H9 (cell line): ENCODE measurements around the gene DPP6. TPM values are rescaled to one million over a fixed set of nuclear protein-coding genes. Genes with fewer than 3 reads are reported as not detected.

Experiments
- DNase-seq: peaks from one replicate; pipeline ENCODE4 v3.0.0-alpha.2; 2017
- H2AFZ ChIP-seq: one replicate; pipeline ENCODE4 v1.6.1; 2013; ENCODE audit warnings: mild to moderate bottlenecking, low read length, control low read depth, moderate library complexity
- H2AK5ac ChIP-seq: 2 replicates; pipeline ENCODE4 v1.6.1; 2013; ENCODE audit warnings: low read length, control low read depth, mixed read lengths; ENCODE audit not compliant: insufficient read length
- H2BK120ac ChIP-seq: one replicate; pipeline ENCODE4 v1.6.1; 2013; ENCODE audit warnings: low read depth, mild to moderate bottlenecking, low read length, control low read depth, inconsistent platforms; ENCODE audit not compliant: poor library complexity, severe bottlenecking
- H2BK12ac ChIP-seq: 2 replicates; pipeline ENCODE4 v1.6.1; 2013; ENCODE audit warnings: low read length, control low read depth, mixed read lengths, low read depth; ENCODE audit not compliant: insufficient read length
- H2BK15ac ChIP-seq: 2 replicates; pipeline ENCODE4 v1.6.1; 2013; ENCODE audit warnings: low read depth, low read length, control low read depth
- H2BK20ac ChIP-seq: one replicate; pipeline ENCODE4 v1.6.1; 2013; ENCODE audit warnings: low read depth, mild to moderate bottlenecking, low read length, control low read depth, inconsistent platforms; ENCODE audit not compliant: poor library complexity, severe bottlenecking
- H2BK5ac ChIP-seq: 2 replicates; pipeline ENCODE4 v1.6.1; 2013; ENCODE audit warnings: low read length, control low read depth, mixed read lengths; ENCODE audit not compliant: insufficient read length
- H3K14ac ChIP-seq: 2 replicates; pipeline ENCODE4 v1.6.1; 2013; ENCODE audit warnings: low read length, control low read depth; ENCODE audit not compliant: insufficient read depth
- H3K18ac ChIP-seq: 2 replicates; pipeline ENCODE4 v1.6.1; 2013; ENCODE audit warnings: low read depth, mild to moderate bottlenecking, mixed read lengths, low read length, control low read depth; ENCODE audit not compliant: insufficient read length
- H3K23ac ChIP-seq: 2 replicates; pipeline ENCODE4 v1.6.1; 2013; ENCODE audit warnings: low read length, control low read depth, mixed read lengths, low read depth; ENCODE audit not compliant: insufficient read length
- H3K23me2 ChIP-seq: 2 replicates; pipeline ENCODE4 v1.6.1; 2013; ENCODE audit warnings: low read depth, mild to moderate bottlenecking, mixed read lengths, low read length, control low read depth; ENCODE audit not compliant: insufficient read length, poor library complexity, severe bottlenecking
- H3K27ac ChIP-seq: 2 replicates; pipeline ENCODE4 v1.5.1; 2013; ENCODE audit warnings: low read length, control low read depth, mixed read lengths, low read depth; ENCODE audit not compliant: insufficient read length
- H3K27me3 ChIP-seq: 2 replicates; pipeline ENCODE4 v1.6.1; 2013; ENCODE audit warnings: low read length, control low read depth, inconsistent platforms; ENCODE audit not compliant: insufficient read depth
- H3K4ac ChIP-seq: 2 replicates; pipeline ENCODE4 v1.6.1; 2013; ENCODE audit warnings: low read depth, mild to moderate bottlenecking, control low read depth, inconsistent platforms, low read length, moderate library complexity
- H3K4me1 ChIP-seq: 2 replicates; pipeline ENCODE4 v1.6.1; 2013; ENCODE audit warnings: low read length, control low read depth, inconsistent platforms; ENCODE audit not compliant: insufficient read depth
- H3K4me2 ChIP-seq: 2 replicates; pipeline ENCODE4 v1.6.1; 2013; ENCODE audit warnings: low read length, control low read depth, mixed read lengths; ENCODE audit not compliant: insufficient read length, insufficient read depth
- H3K56ac ChIP-seq: 2 replicates; pipeline ENCODE4 v1.6.1; 2013; ENCODE audit warnings: low read depth, mild to moderate bottlenecking, mixed read lengths, low read length, control low read depth; ENCODE audit not compliant: insufficient read length
- H3K79me1 ChIP-seq: 2 replicates; pipeline ENCODE4 v1.6.1; 2013; ENCODE audit warnings: low read depth, mild to moderate bottlenecking, moderate library complexity, low read length, control low read depth, inconsistent platforms; ENCODE audit not compliant: insufficient read depth, poor library complexity, severe bottlenecking
- H3K79me2 ChIP-seq: 2 replicates; pipeline ENCODE4 v1.6.1; 2013; ENCODE audit warnings: low read length, control low read depth, inconsistent platforms; ENCODE audit not compliant: insufficient read depth
- H3K9ac ChIP-seq: 2 replicates; pipeline ENCODE4 v1.6.1; 2013; ENCODE audit warnings: low read length, control low read depth, mixed read lengths; ENCODE audit not compliant: insufficient read length; ENCODE audit errors: extremely low read depth
- H3K9me3 ChIP-seq: one replicate; pipeline ENCODE4 v1.6.1; 2013; ENCODE audit warnings: low read depth, low read length, inconsistent platforms; ENCODE audit not compliant: control insufficient read depth
- H3T11ph ChIP-seq: one replicate; pipeline ENCODE4 v1.6.1; 2013; ENCODE audit warnings: mild to moderate bottlenecking, low read length, control low read depth, inconsistent platforms
- H4K20me1 ChIP-seq: one replicate; pipeline ENCODE4 v1.6.1; 2013; ENCODE audit not compliant: control insufficient read depth, insufficient read length, insufficient read depth
- H4K5ac ChIP-seq: 2 replicates; pipeline ENCODE4 v1.6.1; 2013; ENCODE audit warnings: low read depth, mild to moderate bottlenecking, mixed read lengths, low read length, control low read depth; ENCODE audit not compliant: insufficient read length
- H4K8ac ChIP-seq: replicated peaks from 2 replicates; pipeline ENCODE4 v1.6.1; 2013; ENCODE audit warnings: low read length, control low read depth, mixed read lengths, low read depth; ENCODE audit not compliant: insufficient read length
- H4K91ac ChIP-seq: 2 replicates; pipeline ENCODE4 v1.6.1; 2013; ENCODE audit warnings: low read depth, mild to moderate bottlenecking, moderate library complexity, mixed read lengths, low read length, control low read depth; ENCODE audit not compliant: insufficient read length
- H3K27ac Mint-ChIP-seq, 3 experiments: 2 replicates in 2 of 3; 3 replicates in 1 of 3; pipeline ENCODE4 v1.8.0; 2020 to 2021; ENCODE audit warnings: mixed read lengths in 3 of 3, mild to moderate bottlenecking in 1 of 3, moderate library complexity in 1 of 3
- H3K27me3 Mint-ChIP-seq: 2 replicates; pipeline ENCODE4 v1.8.0; 2021; ENCODE audit warnings: low read depth, mild to moderate bottlenecking, moderate library complexity, mixed read lengths
- H3K36me3 Mint-ChIP-seq, 3 experiments: 2 replicates in 2 of 3; 3 replicates in 1 of 3; pipeline ENCODE4 v1.8.0; 2020 to 2021; ENCODE audit warnings: low read depth in 3 of 3, mixed read lengths in 3 of 3; ENCODE audit not compliant: insufficient read depth in 1 of 3
- H3K4me1 Mint-ChIP-seq, 2 experiments: 2 replicates each; pipeline ENCODE4 v1.8.0; 2020; ENCODE audit warnings: mixed read lengths in 2 of 2
- H3K4me3 Mint-ChIP-seq, 2 experiments: 2 replicates in 1 of 2; 3 replicates in 1 of 2; pipeline ENCODE4 v1.8.0; 2020 to 2021; ENCODE audit warnings: mild to moderate bottlenecking in 2 of 2, mixed read lengths in 2 of 2, moderate library complexity in 1 of 2
- H3K9me3 Mint-ChIP-seq, 2 experiments: 2 replicates in 1 of 2; 3 replicates in 1 of 2; pipeline ENCODE4 v1.8.0; 2020; ENCODE audit warnings: mild to moderate bottlenecking in 2 of 2, mixed read lengths in 2 of 2, moderate library complexity in 1 of 2
- WGBS: extraction: QIAGEN DNeasy Blood & Tissue Kit; methylation state at CpG from one replicate; pipeline ENCODE4 v1.1.7; 2013; ENCODE audit warnings: missing lambda C conversion rate, low lambda C conversion rate, mixed read lengths; ENCODE audit not compliant: insufficient read length; ENCODE audit errors: extremely low coverage; 5-methylcytosine and 5-hydroxymethylcytosine counted together
- total RNA-seq: library from RNA; stranded (reverse); gene quantifications from 2 replicates; pipeline ENCODE4 v1.2.1, GENCODE V29; 2021
- TF ChIP-seq, protein P1 (sequence below): fragments of 200-600 bp; sonication (generic); conservative IDR thresholded peaks from 3 replicates; pipeline ENCODE4 v1.8.0; 2021; ENCODE audit warnings: antibody characterized with exemption, mild to moderate bottlenecking

DPP6 gene
- total RNA-seq, 1 experiment from 2014 or later = 4.5 TPM

- Mint-ChIP-seq H3K9me3 (no peaks in the 10 kb centered on the region), H3K27ac (0 out of 7 replicates have a peak overlapping the region, but pooled peaks of 2 of the 3 experiments have one; percentile 21 to 23), H3K4me1 (peaks cover 33% of the 10 kb centered on the region in 2 experiments), H3K4me3 (no peak overlapping the region), H3K36me3 (no peaks in the 10 kb centered on the region), H3K27me3 (peaks cover 13% of the 10 kb centered on the region)
- Histone ChIP-seq H3K79me1 (no peaks in the 10 kb centered on the region), H2BK15ac (no peak overlapping the region), H4K5ac (no peak overlapping the region), H2BK5ac (no peak overlapping the region), H2BK120ac (no peak overlapping the region), H4K8ac (no peak overlapping the region), H3K14ac (no peak overlapping the region), H2BK12ac (no peak overlapping the region), H3K9ac (no peak overlapping the region), H3T11ph (no peak overlapping the region), H4K20me1 (no peaks in the 10 kb centered on the region), H2AFZ (no peak overlapping the region), H4K91ac (no peak overlapping the region), H2BK20ac (no peak overlapping the region), H3K56ac (no peak overlapping the region), H3K23ac (no peak overlapping the region), H2AK5ac (no peak overlapping the region), H3K23me2 (peaks cover 7% of the 10 kb centered on the region), H3K4me1 (peaks cover 2% of the 10 kb centered on the region; the same call in 1 of the 2 replicates), H3K4me2 (no peak overlapping the region), H3K27me3 (no peaks in the 10 kb centered on the region), H3K79me2 (no peaks in the 10 kb centered on the region), H3K4ac (no peak overlapping the region), H3K9me3 (no peaks in the 10 kb centered on the region), H3K27ac (no peak overlapping the region), H3K18ac (no peak overlapping the region)
- no CpG with 5 or more reads among the region's 4 CpGs for WGBS
- TF ChIP-seq, protein P1, sequence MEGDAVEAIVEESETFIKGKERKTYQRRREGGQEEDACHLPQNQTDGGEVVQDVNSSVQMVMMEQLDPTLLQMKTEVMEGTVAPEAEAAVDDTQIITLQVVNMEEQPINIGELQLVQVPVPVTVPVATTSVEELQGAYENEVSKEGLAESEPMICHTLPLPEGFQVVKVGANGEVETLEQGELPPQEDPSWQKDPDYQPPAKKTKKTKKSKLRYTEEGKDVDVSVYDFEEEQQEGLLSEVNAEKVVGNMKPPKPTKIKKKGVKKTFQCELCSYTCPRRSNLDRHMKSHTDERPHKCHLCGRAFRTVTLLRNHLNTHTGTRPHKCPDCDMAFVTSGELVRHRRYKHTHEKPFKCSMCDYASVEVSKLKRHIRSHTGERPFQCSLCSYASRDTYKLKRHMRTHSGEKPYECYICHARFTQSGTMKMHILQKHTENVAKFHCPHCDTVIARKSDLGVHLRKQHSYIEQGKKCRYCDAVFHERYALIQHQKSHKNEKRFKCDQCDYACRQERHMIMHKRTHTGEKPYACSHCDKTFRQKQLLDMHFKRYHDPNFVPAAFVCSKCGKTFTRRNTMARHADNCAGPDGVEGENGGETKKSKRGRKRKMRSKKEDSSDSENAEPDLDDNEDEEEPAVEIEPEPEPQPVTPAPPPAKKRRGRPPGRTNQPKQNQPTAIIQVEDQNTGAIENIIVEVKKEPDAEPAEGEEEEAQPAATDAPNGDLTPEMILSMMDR = no peak
- DNase-seq = no peak
Observed at GRCh38 chr7:154310114-154310513, 257.9 kb downstream of the DPP6 start.
